Mesodermal cell (in vitro differentiated cells): ENCODE measurements around the gene HSD17B7. TPM values are rescaled to one million over a fixed set of nuclear protein-coding genes. Genes with fewer than 3 reads are reported as not detected.
"Not testable (repeated sequence)": the region's sequence is repeated elsewhere in the genome, so short reads cannot be mapped to it uniquely, and the experiment has no call there.

Experiments used
- H3K27ac ChIP-seq: 2 replicates; pipeline ENCODE4 v1.7.0; 2013; ENCODE audit warnings: mild to moderate bottlenecking, low read depth, low read length, moderate library complexity; ENCODE audit not compliant: severe bottlenecking
- H3K36me3 ChIP-seq: 2 replicates; pipeline ENCODE4 v1.7.1; 2013; ENCODE audit warnings: mild to moderate bottlenecking, low read length, moderate library complexity; ENCODE audit not compliant: control insufficient read depth, insufficient read depth
- H3K4me1 ChIP-seq: one replicate; pipeline ENCODE4 v1.7.1; 2013; ENCODE audit warnings: mild to moderate bottlenecking, low read length; ENCODE audit not compliant: insufficient read depth, control insufficient read depth, poor library complexity, severe bottlenecking
- H3K4me3 ChIP-seq: 2 replicates; pipeline ENCODE4 v1.7.0; 2013; ENCODE audit warnings: low read length, control low read depth, mild to moderate bottlenecking; ENCODE audit not compliant: insufficient read depth, poor library complexity, severe bottlenecking; ENCODE audit errors: extremely low read depth
- H3K9me3 ChIP-seq: 2 replicates; pipeline ENCODE4 v1.7.1; 2013; ENCODE audit warnings: mild to moderate bottlenecking, low read length, moderate library complexity; ENCODE audit not compliant: control insufficient read depth
- WGBS, 2 experiments: methylation state at CpG; one replicate each; pipeline ENCODE4 v1.1.5; 2013; ENCODE audit warnings: missing lambda C conversion rate in 2 of 2; ENCODE audit not compliant: insufficient coverage in 2 of 2; 5-methylcytosine and 5-hydroxymethylcytosine counted together
- polyA plus RNA-seq, 2 experiments: library from polyadenylated mRNA; stranded (reverse); fragments of 50-300 nt; gene quantifications; one replicate each; pipeline ENCODE4 v1.2.3, GENCODE V29; 2013

The HSD17B7 gene, protein sequence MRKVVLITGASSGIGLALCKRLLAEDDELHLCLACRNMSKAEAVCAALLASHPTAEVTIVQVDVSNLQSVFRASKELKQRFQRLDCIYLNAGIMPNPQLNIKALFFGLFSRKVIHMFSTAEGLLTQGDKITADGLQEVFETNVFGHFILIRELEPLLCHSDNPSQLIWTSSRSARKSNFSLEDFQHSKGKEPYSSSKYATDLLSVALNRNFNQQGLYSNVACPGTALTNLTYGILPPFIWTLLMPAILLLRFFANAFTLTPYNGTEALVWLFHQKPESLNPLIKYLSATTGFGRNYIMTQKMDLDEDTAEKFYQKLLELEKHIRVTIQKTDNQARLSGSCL
- 29.7 TPM for polyA plus RNA-seq (2013, experiment 1 of 2)
- 25.0 TPM for polyA plus RNA-seq (2013, experiment 2 of 2)

DNA sequence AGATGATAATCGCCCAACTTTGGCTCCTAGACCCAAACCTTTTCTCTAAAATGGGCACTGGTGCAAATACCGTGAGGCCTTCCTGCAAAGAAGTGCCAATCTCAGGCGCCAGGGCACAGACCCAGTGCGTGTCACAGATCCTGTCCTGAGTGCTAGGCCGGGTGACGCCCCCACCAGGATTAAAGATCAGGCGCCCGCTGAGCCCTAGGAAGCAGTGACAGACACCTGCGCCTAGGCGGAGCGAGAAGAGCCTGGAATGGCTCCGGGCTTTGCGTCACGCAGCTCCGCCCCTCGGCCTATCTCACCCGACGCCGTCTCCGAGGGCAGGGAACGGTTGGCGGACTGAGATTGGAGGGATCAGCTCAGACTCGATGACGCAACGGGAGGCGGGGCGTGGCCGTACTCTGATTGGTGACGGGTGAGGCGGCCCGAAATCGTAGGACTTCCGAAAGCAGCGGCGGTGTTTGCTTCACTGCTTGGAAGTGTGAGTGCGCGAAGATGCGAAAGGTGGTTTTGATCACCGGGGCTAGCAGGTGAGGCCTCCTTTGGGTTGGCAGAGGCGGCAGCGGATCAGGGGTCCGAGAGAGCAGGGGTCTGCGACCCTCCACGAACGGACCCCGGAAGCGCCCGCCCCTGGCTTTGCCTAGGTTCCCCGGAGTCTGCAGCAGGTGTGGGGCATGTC lies at the start of gene HSD17B7:
TSS of gene HSD17B7 (plus strand) at position 400 of the 682 bp plus-strand sequence. CDS start at position 499, 99 bp downstream.
- not testable (repeated sequence) for H3K36me3 ChIP-seq, H3K4me1 ChIP-seq, H3K9me3 ChIP-seq
- Histone ChIP-seq H3K27ac (peak within 1 kb of the TSS; percentile 57), H3K4me3 (peak within 1 kb of the TSS; percentile 37)
- WGBS, 2 experiments = 18 to 22% methylated on average over 5 of the region's 49 CpGs

GRCh38 chr1:162740755-162741154 lies 49.7 kb upstream of the HSD17B7 start:
- no peaks in the 10 kb centered on the region for H3K9me3 ChIP-seq
- no peaks in the 10 kb centered on the region for H3K36me3 ChIP-seq
- 92 to 95% methylated on average over 2 of the region's 4 CpGs for WGBS, 2 experiments
- H3K4me3 ChIP-seq = no peak overlapping the region
- no peak overlapping the region for H3K27ac ChIP-seq
- no peaks in the 10 kb centered on the region for H3K4me1 ChIP-seq

DNA sequence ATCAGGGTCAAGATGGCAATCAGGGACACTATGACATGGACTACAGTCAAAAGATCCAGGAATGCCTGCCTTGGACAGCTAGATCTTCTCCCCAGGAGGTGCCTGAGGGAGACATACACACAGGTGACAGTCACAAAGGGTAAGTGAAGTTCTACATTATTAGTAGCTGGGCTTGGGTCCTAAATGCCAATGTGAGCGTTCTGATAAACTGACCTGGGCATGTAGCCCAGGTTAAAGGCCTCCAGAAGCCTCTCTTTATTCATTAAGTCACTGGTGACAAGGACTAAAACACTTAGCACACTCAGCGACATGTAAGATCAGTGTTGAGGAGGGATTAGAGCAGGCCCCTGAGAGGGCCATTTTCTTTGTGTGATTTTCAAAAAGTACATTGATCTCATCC lies 48.9 kb upstream of the HSD17B7 start:
- H3K9me3 ChIP-seq = no peaks in the 10 kb centered on the region
- H3K4me3 ChIP-seq = no peak overlapping the region
- 100% methylated on average over 1 of the region's 2 CpGs; no CpG with 5 or more reads in 1 of the 2 experiments for whole genome bisulfite sequencing, 2 experiments
- peaks cover 3% of the 10 kb centered on the region for H3K36me3 ChIP-seq
- H3K27ac ChIP-seq = no peak overlapping the region
- H3K4me1 ChIP-seq = no peaks in the 10 kb centered on the region

DNA sequence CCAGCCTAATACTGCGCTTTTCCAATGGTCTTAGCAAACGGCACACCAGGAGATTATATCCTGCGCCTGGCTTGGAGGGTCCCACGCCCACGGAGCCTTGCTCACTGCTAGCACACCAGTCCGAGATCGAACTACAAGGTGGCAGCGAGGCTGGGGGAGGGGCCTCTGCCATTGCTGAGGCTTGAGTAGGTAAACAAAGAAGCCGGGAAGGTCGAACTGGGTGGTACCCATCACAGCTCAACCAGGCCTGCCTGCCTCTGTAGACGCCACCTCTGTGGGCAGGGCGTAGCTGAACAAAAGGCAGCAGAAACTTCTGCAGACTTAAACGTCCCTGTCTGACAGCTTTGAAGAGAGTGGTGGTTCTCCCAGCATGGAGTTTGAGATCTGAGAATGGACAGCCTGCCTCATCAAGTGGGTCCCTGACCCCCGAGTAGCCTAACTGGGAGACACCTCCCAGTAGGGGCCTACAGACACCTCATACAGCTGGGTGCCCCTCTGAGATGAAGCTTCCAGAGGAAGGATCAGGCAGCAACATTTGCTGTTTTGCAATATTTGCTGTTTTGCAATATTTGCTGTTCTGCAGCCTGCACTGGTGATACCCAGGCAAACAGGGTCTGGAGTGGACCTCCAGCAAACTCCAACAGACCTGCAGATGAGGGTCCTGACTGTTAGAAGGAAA lies 44.1 kb upstream of the HSD17B7 start:
- H3K36me3 ChIP-seq, H3K4me1 ChIP-seq, H3K27ac ChIP-seq, H3K4me3 ChIP-seq, H3K9me3 ChIP-seq: not testable (repeated sequence)
- WGBS, 2 experiments = 92 to 94% methylated on average over 12 to 13 of the region's 14 CpGs

DNA sequence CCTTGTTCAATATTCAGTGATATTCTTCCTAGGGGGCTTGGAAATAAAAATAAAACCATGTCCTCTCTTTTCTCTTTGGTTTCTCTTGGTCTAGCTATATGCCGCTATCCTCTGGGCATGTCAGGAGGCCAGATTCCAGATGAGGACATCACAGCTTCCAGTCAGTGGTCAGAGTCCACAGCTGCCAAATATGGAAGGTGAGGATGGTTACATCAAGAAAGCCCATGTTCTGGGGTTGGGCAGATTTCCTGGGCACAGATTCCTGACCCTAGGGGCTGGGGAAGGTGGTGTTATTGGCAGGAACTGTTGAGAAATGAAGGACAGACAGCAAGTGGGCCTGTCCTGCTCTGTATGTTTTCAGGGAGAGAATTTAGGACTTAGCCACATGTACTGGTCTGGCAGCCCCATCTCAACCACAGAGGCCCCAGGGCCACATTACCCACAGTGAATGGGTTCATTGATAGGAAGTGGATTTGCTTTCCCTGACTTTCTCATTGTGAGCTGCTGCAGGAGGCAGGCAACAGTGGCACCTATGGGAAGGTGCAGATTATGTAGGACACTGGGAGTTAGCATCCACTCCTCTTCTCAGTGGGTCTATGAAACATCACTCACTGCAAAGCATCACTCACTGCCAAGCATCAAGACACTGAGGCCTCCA lies 37.4 kb upstream of the HSD17B7 start:
- Histone ChIP-seq H3K36me3 (peaks cover 4% of the 10 kb centered on the region), H3K4me3 (no peak overlapping the region), H3K27ac (no peak overlapping the region), H3K4me1 (no peaks in the 10 kb centered on the region), H3K9me3 (no peaks in the 10 kb centered on the region)
- WGBS, 2 experiments = 100% methylated on average over 1 of the region's 1 CpG

DNA sequence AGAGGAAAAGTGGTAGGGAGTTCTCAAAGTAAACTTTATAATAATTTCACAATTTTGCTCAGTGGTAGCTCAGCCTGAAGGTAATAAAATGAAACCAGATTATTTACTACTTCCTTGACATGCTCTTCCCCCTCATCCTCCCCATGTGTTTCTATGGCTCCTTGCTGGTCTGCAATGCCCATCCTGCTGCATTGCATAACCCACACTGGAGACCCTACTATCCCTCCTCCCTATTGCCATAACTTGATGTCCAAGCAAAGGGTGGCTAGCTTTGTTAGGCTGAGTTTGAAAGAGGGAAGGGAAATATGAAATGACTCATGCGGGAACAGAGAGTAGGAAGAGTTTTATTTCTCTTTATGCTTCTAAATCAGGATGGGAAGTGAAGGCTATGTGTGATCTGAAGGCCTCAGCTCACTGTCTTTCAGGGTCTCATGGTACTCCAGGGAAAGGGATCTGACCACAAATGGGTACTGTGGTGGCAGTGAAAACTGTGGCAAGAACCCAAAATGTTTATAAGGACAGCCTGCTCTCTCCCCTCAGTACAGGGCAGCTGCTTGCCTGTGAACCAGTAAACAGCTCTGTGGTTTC lies 36.4 kb upstream of the HSD17B7 start:
- H3K9me3 ChIP-seq = no peaks in the 10 kb centered on the region
- 100% methylated on average over 1 of the region's 1 CpG for WGBS, 2 experiments
- no peaks in the 10 kb centered on the region for H3K4me1 ChIP-seq
- no peak overlapping the region for H3K4me3 ChIP-seq
- peaks cover 4% of the 10 kb centered on the region for H3K36me3 ChIP-seq
- H3K27ac ChIP-seq = no peak overlapping the region

- WGBS, 2 experiments = 84 to 93% methylated on average over 3 of the region's 3 CpGs
- H3K4me1 ChIP-seq = no peaks in the 10 kb centered on the region
- H3K36me3 ChIP-seq = peaks cover 4% of the 10 kb centered on the region
- no peak overlapping the region for H3K4me3 ChIP-seq
- H3K9me3 ChIP-seq = no peaks in the 10 kb centered on the region
- H3K27ac ChIP-seq = no peak overlapping the region
Observed at GRCh38 chr1:162755306-162755705, 35.2 kb upstream of the HSD17B7 start.

- Histone ChIP-seq H3K4me3 (no peak overlapping the region), H3K27ac (no peak overlapping the region), H3K36me3 (peaks cover 4% of the 10 kb centered on the region), H3K9me3 (no peaks in the 10 kb centered on the region), H3K4me1 (no peaks in the 10 kb centered on the region)
- WGBS, 2 experiments = 96 to 100% methylated on average over 1 to 3 of the region's 5 CpGs
Observed at GRCh38 chr1:162756523-162756922, 34.0 kb upstream of the HSD17B7 start.

- Histone ChIP-seq H3K9me3 (no peaks in the 10 kb centered on the region), H3K4me1 (no peaks in the 10 kb centered on the region), H3K27ac (no peak overlapping the region), H3K4me3 (no peak overlapping the region), H3K36me3 (peaks cover 4% of the 10 kb centered on the region)
- WGBS, 2 experiments = 93 to 100% methylated on average over 1 of the region's 1 CpG
Observed at GRCh38 chr1:162757476-162757875, 33.0 kb upstream of the HSD17B7 start.

GRCh38 chr1:162765788-162766187 lies 24.7 kb upstream of the HSD17B7 start:
- no peak overlapping the region for H3K27ac ChIP-seq
- no CpG with 5 or more reads among the region's 1 CpG for WGBS, 2 experiments
- H3K9me3 ChIP-seq = no peaks in the 10 kb centered on the region
- H3K4me3 ChIP-seq = no peak overlapping the region
- no peaks in the 10 kb centered on the region for H3K36me3 ChIP-seq
- no peaks in the 10 kb centered on the region for H3K4me1 ChIP-seq
